Skeletal muscle tissue (tissue), 4 donors: ENCODE results near the gene PRPS1L1. TPM values are rescaled to one million over a fixed set of nuclear protein-coding genes. Genes with fewer than 3 reads are reported as not detected.

Experiments
- H3K27ac ChIP-seq: one replicate; pipeline ENCODE4 v1.7.0; 2013; ENCODE audit warnings: mild to moderate bottlenecking, low read depth, low read length, inconsistent platforms
- H3K27me3 ChIP-seq, 3 donors: one replicate each; pipeline ENCODE4 v1.7.0; 2013; ENCODE audit warnings: low read length in 3 of 3; ENCODE audit not compliant: control insufficient read depth in 3 of 3, insufficient read depth in 3 of 3
- H3K36me3 ChIP-seq, 3 donors: one replicate each; pipeline ENCODE4 v1.7.0; 2013; ENCODE audit warnings: low read length in 3 of 3; ENCODE audit not compliant: control insufficient read depth in 3 of 3, insufficient read depth in 3 of 3
- H3K4me1 ChIP-seq, 3 donors: one replicate each; pipeline ENCODE4 v1.7.0; 2013; ENCODE audit warnings: low read length in 3 of 3, mild to moderate bottlenecking in 3 of 3; ENCODE audit not compliant: control insufficient read depth in 3 of 3, insufficient read depth in 3 of 3
- H3K4me3 ChIP-seq, 3 donors: one replicate each; pipeline ENCODE4 v1.7.0; 2013; ENCODE audit warnings: low read length in 3 of 3
- H3K9ac ChIP-seq, 3 donors: one replicate each; pipeline ENCODE4 v1.7.0; 2013; ENCODE audit warnings: low read length in 3 of 3, mild to moderate bottlenecking in 3 of 3, moderate library complexity in 2 of 3, low read depth in 1 of 3
- H3K9me3 ChIP-seq, 3 donors: one replicate each; pipeline ENCODE4 v1.7.0; 2013; ENCODE audit warnings: low read length in 3 of 3; ENCODE audit not compliant: control insufficient read depth in 3 of 3
- total RNA-seq: library from RNA; depleted of rRNA; stranded (reverse); fragments of >200 nt; gene quantifications from one replicate; pipeline ENCODE4 v1.2.3, GENCODE V29; 2014
- donor health status: Osteomylitis.

PRPS1L1 gene
- total RNA-seq, 1 donor from 2014 or later: not detected

DNA sequence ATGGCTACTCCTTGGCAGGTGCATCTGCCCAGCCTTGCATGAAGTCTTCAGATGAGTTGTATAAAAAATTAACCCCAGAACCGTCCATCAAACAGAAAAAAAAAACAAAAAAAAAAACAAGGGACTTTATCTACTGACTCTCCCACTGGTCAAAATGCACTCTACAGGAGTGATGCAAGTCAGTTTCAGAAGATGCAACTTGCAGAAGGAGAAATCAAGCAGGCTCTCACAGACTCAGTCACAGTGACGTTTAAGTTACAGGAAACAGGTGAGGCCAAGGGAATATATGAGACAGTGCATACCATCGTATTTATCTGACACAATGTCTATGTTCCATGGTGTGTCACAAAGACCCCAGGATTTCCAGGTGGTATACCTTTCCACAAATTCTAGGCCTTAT lies 17.5 kb upstream of the PRPS1L1 start:
- no peaks in the 10 kb centered on the region for H3K27me3 ChIP-seq
- no peak overlapping the region for H3K4me3 ChIP-seq
- H3K4me1 ChIP-seq: no peaks in the 10 kb centered on the region
- H3K27ac ChIP-seq: no peak overlapping the region
- H3K36me3 ChIP-seq: no peaks in the 10 kb centered on the region
- no peaks in the 10 kb centered on the region for H3K9me3 ChIP-seq
- H3K9ac ChIP-seq: no peak overlapping the region

- Histone ChIP-seq H3K9me3 (no peaks in the 10 kb centered on the region), H3K4me1 (no peaks in the 10 kb centered on the region)
Measured at GRCh38 chr7:18041191-18041590, 13.5 kb upstream of the PRPS1L1 start.

DNA sequence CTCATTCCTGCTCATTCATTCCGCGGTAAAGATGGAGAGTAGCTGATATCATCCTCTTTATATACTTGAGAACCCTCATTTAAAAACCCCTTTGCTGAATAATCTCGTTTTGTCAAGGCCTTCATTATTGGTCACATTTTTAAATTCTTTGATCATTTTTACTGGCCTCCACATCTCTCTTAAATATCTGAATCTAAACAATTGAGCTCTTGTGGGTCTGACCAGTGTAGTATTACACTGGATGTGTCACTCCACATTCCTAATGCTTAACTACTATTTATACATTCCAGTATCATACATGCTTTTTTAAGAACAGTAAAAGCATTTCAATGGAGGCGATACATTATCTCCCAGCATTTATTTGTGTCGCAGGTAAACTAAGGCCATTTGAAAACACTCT lies 12.6 kb upstream of the PRPS1L1 start:
- no peaks in the 10 kb centered on the region for H3K36me3 ChIP-seq
- H3K4me3 ChIP-seq: no peak overlapping the region

More at GRCh38 chr7:18041191-18041590, 13.5 kb upstream of the PRPS1L1 start:
- no peaks in the 10 kb centered on the region for H3K36me3 ChIP-seq
- no peak overlapping the region for H3K4me3 ChIP-seq
- H3K27me3 ChIP-seq: no peaks in the 10 kb centered on the region
- H3K27ac ChIP-seq: no peak overlapping the region
- H3K9ac ChIP-seq: no peak overlapping the region

DNA sequence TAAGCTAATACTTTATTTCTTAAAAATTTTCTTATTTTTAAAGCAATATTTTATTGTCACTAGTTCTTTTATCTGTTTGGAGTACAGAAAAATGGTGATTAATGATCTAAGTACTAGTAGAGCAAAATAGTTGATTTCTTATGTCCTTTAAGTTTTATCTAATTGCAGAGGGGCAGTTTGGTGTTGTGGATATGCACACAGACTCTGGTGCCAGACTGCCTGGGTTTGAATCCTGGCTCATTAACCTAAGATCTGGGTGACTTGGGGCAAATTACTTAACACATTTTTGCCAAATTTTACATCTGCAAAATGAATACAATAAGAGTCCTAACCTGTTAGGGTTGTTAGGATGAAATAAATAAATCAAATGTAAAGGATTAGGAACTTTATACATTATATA lies 10.7 kb upstream of the PRPS1L1 start:
- no peaks in the 10 kb centered on the region for H3K9me3 ChIP-seq
- H3K36me3 ChIP-seq: no peaks in the 10 kb centered on the region
- H3K4me1 ChIP-seq: no peaks in the 10 kb centered on the region
- no peak overlapping the region for H3K27ac ChIP-seq
- H3K4me3 ChIP-seq: no peak overlapping the region
- H3K27me3 ChIP-seq: no peaks in the 10 kb centered on the region
- H3K9ac ChIP-seq: no peak overlapping the region

More for the DNA sequence above, 12.6 kb upstream of the PRPS1L1 start:
- Histone ChIP-seq H3K27me3 (no peaks in the 10 kb centered on the region), H3K27ac (no peak overlapping the region), H3K9me3 (no peaks in the 10 kb centered on the region), H3K9ac (no peak overlapping the region), H3K4me1 (no peaks in the 10 kb centered on the region)

DNA sequence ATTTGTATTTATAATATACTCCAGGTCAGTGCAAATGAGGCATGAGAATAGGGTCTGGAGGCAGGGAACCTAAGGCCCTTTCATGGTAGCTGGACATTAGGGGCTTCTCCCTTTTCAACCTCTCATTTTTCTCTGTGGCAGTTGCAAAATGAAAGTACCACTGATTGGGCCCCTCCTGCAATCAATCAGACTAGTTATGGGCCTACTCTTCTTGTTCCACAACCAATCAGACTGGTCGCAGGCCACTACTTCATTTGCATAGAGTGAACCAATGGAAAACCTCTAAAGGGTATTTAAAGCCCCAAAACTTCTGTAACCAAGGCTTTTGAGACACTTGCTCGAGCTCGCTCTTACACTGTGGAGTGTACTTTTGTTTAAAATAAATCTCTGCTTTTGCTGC lies 10.0 kb upstream of the PRPS1L1 start:
- Histone ChIP-seq H3K4me1 (no peaks in the 10 kb centered on the region), H3K27me3 (no peaks in the 10 kb centered on the region), H3K27ac (no peak overlapping the region), H3K4me3 (no peak overlapping the region), H3K9me3 (no peaks in the 10 kb centered on the region), H3K36me3 (no peaks in the 10 kb centered on the region), H3K9ac (no peak overlapping the region)

- H3K36me3 ChIP-seq: no peaks in the 10 kb centered on the region
- H3K4me3 ChIP-seq: no peak overlapping the region
- no peaks in the 10 kb centered on the region for H3K4me1 ChIP-seq
- H3K9me3 ChIP-seq: no peaks in the 10 kb centered on the region
- H3K27ac ChIP-seq: no peak overlapping the region
- H3K9ac ChIP-seq: no peak overlapping the region
- no peaks in the 10 kb centered on the region for H3K27me3 ChIP-seq
Measured at GRCh38 chr7:18036783-18037182, 9.1 kb upstream of the PRPS1L1 start.

- Histone ChIP-seq H3K36me3 (no peaks in the 10 kb centered on the region), H3K27ac (no peak overlapping the region), H3K4me3 (no peak overlapping the region), H3K9me3 (no peaks in the 10 kb centered on the region), H3K4me1 (no peaks in the 10 kb centered on the region), H3K9ac (no peak overlapping the region), H3K27me3 (no peaks in the 10 kb centered on the region)
Measured at GRCh38 chr7:18030758-18031157, 3.1 kb upstream of the PRPS1L1 start.

DNA sequence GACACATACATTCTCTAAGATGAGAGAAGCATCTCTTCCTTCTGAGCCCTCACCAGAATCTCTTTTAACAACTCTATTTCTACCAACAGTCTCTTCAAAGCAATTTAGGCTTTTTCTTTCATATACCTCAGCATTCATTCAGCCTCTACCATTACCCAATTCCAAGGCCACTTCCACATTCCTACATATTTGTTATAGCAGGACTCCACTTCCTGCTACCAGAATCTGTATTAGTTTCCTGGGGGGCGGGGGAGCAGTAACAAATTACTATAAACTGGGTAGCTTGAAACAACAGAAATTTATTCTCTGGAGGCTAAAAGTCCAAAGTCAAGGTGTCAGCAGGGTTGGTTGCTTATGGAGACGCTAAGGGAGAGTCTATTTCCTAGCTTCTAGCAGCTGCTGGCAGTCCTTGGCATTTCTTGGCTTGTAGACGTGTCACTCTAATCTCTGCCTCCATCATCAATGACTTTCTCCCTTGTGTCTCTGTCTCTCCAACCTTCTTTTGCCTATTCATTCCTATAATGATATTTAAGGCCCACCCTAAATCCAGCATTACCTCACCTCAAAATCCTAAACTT lies 7.4 kb downstream of the PRPS1L1 start:
- H3K9ac ChIP-seq: no peak overlapping the region
- H3K36me3 ChIP-seq: no peaks in the 10 kb centered on the region
- peak overlapping the region in 1 of 3 donors; percentile 5 for H3K4me3 ChIP-seq
- H3K27me3 ChIP-seq: no peaks in the 10 kb centered on the region
- no peak overlapping the region for H3K27ac ChIP-seq
- no peaks in the 10 kb centered on the region for H3K9me3 ChIP-seq
- no peaks in the 10 kb centered on the region for H3K4me1 ChIP-seq

DNA sequence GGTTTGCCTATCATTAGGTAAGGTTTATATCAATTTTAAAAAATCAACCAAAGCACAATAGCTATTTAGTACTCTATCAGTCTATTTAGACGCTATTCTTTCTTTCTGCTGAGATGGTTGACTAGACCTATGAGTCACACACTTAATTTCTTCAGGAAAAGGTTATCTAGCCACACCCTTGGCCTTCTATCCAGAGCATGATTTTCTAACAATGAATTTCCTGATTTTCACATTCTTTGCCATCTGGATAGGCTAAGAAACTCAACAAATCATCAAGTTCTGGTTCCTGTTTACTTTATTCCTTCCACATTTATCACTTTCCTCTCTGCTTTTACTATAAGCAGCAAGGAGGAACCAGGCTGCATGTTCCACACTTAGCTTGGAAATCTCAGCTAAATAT lies 8.1 kb downstream of the PRPS1L1 start:
- no peaks in the 10 kb centered on the region for H3K4me1 ChIP-seq
- no peaks in the 10 kb centered on the region for H3K9me3 ChIP-seq
- no peak overlapping the region for H3K27ac ChIP-seq
- no peaks in the 10 kb centered on the region for H3K36me3 ChIP-seq
- no peak overlapping the region for H3K4me3 ChIP-seq
- no peak overlapping the region for H3K9ac ChIP-seq
- no peaks in the 10 kb centered on the region for H3K27me3 ChIP-seq

DNA sequence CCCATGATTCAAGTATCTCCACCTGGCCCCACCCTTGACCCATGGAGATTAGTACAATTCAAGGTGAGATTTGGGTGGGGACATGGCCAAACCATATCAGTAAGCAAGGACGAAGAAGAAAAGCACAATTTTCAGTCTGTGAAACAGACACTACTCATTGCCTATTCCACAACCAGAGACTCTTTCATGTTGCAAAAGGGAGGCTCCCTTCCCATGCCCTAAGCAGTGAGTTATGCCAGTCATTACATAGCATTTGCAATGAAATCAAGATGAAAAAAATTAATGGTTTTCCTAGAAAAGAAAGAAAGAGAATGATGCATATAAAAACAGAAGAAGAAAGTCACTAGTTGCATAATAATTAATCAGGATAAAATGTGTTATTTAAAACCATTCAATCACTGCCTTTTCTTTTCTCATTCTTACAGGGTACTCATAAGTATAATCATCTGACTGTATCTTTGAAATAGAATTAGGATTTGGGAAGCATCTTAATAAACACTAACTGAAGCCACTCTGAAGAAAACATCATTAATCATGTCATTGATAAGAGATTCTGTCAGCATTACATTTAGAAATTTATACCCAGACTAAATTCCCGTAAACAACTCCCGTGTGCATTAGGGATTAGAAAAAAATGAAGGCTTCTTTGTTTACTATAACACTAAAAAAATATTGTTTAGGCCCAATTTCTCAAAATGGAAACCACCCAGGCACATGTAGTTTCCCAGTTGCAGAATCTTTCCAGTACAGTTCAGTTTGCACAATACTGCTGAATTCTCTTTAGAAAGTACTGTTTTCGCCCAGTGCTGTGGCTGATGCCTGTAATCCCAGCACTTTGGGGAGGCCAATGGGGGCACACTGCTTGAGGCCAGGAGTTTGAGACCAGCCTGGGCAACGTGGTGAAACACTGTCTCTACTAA lies 9.1 kb downstream of the PRPS1L1 start:
- H3K9me3 ChIP-seq: no peaks in the 10 kb centered on the region
- no peaks in the 10 kb centered on the region for H3K36me3 ChIP-seq
- H3K4me1 ChIP-seq: no peaks in the 10 kb centered on the region
- no peaks in the 10 kb centered on the region for H3K27me3 ChIP-seq
- H3K4me3 ChIP-seq: no peak overlapping the region
- H3K9ac ChIP-seq: no peak overlapping the region
- H3K27ac ChIP-seq: no peak overlapping the region
